ENCODE data around the gene NEK10.

NEK10 gene

DNA sequence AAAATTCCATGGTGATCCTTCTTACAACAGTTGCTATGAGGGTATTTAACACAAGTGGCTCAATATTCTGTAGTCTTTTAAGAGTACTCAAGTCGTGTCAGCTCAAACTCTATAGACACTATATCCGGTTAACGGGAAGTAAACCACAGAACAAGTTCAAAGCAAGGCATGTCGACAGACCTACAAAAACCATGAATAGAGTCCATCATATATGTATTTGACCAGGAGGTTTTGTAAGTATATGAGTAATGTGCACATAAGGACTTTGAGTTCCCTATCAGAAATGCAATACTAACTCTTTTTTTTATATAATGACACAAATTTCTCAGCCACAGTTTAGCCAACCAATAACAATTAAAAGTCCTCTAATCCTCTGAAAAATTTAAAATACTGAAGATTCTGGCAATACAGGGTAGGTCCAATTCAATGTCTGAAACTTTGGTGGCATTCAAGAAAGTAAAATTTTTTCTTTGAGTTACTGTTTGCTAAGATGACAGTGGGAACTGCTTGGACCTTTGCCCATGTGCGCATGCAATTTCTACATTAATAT lies 93.7 kb downstream of the NEK10 start:
- no peak for DNase-seq (ENCODE audit: low read depth)
- H3K4me3 ChIP-seq (ENCODE audit: low read length) = no peak overlapping the region
- TF ChIP-seq, protein P1, sequence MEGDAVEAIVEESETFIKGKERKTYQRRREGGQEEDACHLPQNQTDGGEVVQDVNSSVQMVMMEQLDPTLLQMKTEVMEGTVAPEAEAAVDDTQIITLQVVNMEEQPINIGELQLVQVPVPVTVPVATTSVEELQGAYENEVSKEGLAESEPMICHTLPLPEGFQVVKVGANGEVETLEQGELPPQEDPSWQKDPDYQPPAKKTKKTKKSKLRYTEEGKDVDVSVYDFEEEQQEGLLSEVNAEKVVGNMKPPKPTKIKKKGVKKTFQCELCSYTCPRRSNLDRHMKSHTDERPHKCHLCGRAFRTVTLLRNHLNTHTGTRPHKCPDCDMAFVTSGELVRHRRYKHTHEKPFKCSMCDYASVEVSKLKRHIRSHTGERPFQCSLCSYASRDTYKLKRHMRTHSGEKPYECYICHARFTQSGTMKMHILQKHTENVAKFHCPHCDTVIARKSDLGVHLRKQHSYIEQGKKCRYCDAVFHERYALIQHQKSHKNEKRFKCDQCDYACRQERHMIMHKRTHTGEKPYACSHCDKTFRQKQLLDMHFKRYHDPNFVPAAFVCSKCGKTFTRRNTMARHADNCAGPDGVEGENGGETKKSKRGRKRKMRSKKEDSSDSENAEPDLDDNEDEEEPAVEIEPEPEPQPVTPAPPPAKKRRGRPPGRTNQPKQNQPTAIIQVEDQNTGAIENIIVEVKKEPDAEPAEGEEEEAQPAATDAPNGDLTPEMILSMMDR (conservative IDR thresholded peaks at IDR 0.05; ENCODE audit: low read depth, low read length) = no peak

DNA sequence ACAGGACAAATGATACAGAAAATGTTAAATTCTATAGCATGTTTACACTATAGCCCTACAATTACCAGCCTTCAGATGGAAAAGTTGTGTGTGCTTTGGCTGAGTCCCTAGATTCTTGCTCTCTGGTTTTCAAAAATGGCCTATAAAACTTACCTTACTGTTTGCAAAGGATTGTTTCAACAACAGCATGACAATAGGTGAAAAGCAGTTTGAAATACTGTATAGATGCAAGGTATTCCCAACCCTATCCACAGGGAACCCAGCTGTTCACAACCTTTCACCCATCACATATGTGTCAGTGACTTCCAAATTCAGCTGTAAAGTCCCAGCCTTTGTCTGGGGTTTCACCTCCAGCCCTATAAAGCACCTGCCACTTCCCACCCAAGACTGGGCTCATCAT lies 97.3 kb downstream of the NEK10 start:
- TF ChIP-seq, protein P1 (conservative IDR thresholded peaks at IDR 0.05; ENCODE audit: low read depth, low read length) = no peak
- no peak overlapping the region for H3K4me3 ChIP-seq (ENCODE audit: low read length)
- no peak for DNase-seq (ENCODE audit: low read depth)

DNA sequence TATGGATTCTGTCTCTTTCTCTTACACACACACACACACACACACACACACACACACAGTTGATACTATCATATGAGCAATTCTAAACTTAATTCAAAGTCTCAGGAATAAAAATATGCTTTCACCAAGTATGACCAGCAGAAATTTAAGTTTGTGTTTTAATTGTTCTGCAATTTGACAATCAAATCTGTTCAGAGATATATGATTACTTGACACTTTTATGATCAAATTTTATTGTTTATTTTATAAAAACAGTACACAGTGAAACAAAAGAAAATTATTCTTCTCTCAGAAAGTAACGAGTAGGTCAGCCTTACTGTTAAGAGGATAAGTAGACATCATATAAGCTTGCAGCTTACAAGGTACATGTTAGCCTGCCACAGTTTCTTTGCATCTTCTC lies 114.3 kb downstream of the NEK10 start:
- H3K4me3 ChIP-seq (ENCODE audit: low read length) = no peak overlapping the region
- TF ChIP-seq, protein P1 (conservative IDR thresholded peaks at IDR 0.05; ENCODE audit: low read depth, low read length) = no peak
- no peak for DNase-seq (ENCODE audit: low read depth)

DNA sequence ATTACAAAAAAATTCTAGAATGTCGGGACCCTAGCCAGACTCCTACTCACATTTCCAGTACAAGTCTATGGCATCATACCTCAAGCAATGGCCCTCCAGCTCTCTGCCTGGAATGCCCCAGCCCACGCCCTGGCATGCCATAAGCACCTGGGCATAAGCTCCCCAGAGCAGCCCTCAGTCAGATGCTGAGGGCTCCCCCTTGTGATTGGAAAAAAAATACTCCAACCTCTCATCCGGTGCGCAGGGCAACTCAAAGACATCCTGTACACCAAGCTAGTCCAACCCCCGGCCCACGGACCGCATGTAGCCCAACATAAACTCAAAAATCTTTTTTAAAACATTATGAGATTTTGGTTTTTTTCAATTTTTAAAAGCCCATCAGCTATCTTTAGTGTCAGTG lies 115.4 kb downstream of the NEK10 start:
- TF ChIP-seq, protein P1 (conservative IDR thresholded peaks at IDR 0.05; ENCODE audit: low read depth, low read length) = peak; percentile 63
- peak; percentile 20 for DNase-seq (ENCODE audit: low read depth)
- H3K4me3 ChIP-seq (ENCODE audit: low read length) = no peak overlapping the region

DNA sequence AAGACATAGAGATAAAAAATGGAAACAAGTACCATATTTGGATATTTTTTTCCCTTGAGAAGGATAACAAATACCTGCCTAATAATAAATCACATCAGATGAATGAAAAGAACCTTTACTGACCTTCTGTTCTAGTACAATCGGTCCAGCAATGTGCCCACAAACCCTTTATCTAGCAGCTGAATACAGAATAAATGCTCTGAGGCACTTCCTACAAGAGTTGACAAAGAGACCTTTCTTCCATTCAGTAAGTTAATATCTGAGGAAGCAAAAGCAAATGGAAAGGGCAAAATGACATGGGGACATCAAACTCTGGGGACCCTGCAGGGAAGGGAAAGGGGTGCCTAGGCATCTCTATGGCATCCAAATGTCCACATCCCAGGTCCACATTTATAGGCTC lies 115.8 kb downstream of the NEK10 start:
- TF ChIP-seq, protein P1 (conservative IDR thresholded peaks at IDR 0.05; ENCODE audit: low read depth, low read length) = no peak
- H3K4me3 ChIP-seq (ENCODE audit: low read length) = no peak overlapping the region
- no peak for DNase-seq (ENCODE audit: low read depth)

DNA sequence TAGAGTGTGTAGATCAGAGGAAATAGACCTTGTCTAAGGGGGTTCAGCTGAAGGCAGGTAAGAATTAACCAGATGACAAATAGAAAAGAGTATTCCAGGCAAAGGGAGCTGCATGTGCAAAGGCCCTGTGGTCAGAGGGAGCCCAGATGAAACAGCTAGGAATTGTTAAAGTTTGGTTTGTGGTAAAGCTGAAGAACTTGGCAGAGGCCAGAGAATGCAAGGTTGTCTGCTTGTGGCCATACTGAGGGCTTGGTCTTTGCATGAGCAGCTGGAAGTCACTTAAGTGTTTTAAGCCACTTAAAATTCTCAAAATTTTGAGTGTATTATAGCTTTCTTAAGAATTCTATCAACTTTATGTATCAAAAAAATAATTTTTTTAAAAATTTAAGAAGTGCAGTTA lies 116.5 kb downstream of the NEK10 start:
- DNase-seq (ENCODE audit: low read depth) = no peak
- TF ChIP-seq, protein P1 (conservative IDR thresholded peaks at IDR 0.05; ENCODE audit: low read depth, low read length) = no peak
- H3K4me3 ChIP-seq (ENCODE audit: low read length) = no peak overlapping the region

DNA sequence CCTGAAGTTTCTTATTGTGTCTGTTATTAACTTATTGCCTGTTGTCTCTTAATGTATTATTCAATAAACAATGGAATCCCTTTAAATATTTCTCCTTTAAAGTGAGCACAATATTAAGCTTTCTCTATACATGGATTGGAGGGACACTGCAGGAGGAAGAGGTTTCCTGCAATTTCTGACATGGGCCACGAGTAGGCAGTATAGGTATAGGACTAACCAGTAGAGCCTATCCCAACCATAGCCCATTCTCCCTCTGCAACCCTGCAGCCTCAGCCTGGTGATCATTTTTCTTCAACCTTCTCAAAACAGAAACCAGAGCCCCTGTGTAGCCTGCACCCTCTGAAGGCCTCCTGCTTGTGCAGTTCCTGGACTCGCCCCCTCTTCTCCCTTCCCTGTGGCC lies 124.8 kb downstream of the NEK10 start:
- DNase-seq (ENCODE audit: low read depth) = no peak
- H3K4me3 ChIP-seq (ENCODE audit: low read length) = no peak overlapping the region
- TF ChIP-seq, protein P1 (conservative IDR thresholded peaks at IDR 0.05; ENCODE audit: low read depth, low read length) = no peak

Data from retinal pigment epithelial cell (primary cell).